HG03108 (cell line): ENCODE measurements around the gene SEC61B.

Source experiments
- ATAC-seq: cut with Tn5 transposase; IDR thresholded peaks from one replicate; pipeline ENCODE4 v1.9.1; 2021; ENCODE audit warnings: moderate library complexity; ENCODE audit not compliant: unreplicated experiment

SEC61B gene

GRCh38 chr9:99221621-99222415, at the start of gene SEC61B, which contains the start of gene ALG2:
Gene SEC61B, plus strand, starts transcription at chr9:99222282. Its CDS starts 82 bp downstream, at chr9:99222364.
Gene ALG2, minus strand, starts transcription at chr9:99221942. Its CDS starts 48 bp downstream, at chr9:99221894.
- ATAC-seq = peak; percentile 93

DNA sequence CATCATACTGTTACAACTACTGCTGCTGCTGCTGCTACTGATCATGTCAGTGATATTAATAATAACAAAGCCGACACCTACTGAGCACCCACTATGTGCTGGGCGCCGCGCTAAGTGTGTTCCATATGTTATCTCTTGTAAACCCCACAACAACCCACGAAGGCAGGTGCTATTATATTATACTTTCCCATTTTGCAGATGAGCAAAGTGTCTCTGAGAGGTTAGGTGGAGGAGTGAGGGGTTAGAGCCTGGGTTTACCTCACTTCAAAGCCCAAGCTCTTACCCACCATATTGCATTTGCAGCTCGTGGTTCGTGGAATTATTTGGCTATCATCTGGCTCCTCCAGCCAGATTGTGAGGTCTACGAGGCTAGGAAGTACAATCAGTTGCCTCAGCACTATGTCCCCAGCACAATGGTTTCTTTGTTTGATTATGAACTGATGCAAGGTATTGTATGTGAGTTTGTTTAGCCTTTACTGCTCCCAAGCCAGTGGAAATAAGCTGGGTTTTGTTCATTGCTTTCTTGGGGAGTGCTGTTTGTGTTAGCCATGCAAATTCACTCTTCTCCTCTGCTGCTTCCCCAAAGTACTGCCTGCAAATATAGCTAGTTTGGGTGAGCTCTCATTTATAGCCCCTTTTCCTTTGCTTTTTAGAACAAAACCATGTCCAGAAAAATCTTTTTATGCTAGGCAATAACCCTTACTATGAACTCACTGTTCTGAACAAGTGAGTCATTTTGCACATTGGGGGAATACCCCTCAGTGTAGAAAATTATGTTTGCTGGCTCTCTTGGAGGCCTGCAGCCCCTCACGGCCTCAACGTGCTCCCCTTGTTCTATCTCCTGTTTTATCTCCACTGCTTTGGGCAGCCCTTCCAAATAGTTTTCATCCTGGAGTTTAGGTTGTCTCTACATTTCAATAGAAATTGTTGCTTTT, 48.2 kb upstream of the SEC61B start:
- ATAC-seq = no peak

DNA sequence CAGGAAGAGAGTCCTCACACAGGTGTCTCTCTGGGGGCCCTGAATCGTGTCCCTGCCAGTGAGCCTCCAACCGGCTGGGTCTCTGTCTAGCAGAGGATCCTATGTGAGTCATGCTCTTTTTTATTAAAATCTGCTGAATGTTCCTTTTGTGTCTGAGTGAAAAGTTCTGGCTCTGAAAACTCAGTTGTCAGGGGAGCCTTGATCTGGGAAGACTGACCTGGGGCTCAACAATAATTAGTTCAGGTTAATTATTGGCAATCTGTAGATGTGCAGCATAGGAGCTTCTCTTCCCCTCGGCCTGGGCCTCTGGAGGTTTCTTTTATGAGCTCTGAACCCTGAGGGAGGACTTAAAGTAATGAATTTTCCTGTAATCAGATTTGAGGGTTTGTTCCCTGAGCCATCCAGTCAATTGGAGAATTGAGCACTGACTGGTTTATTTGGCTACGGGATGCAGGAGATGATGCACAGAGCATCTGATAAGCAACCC, 45.5 kb upstream of the SEC61B start:
- no peak for ATAC-seq

GRCh38 chr9:99177576-99178366, 44.3 kb upstream of the SEC61B start:
- no peak for ATAC-seq

GRCh38 chr9:99178912-99179872, 42.9 kb upstream of the SEC61B start:
- no peak for ATAC-seq

GRCh38 chr9:99180199-99180598, 41.9 kb upstream of the SEC61B start:
- peak; percentile 30 for ATAC-seq

GRCh38 chr9:99180662-99181061, 41.4 kb upstream of the SEC61B start:
- ATAC-seq = no peak

GRCh38 chr9:99181206-99181605, 40.9 kb upstream of the SEC61B start:
- ATAC-seq = no peak

DNA sequence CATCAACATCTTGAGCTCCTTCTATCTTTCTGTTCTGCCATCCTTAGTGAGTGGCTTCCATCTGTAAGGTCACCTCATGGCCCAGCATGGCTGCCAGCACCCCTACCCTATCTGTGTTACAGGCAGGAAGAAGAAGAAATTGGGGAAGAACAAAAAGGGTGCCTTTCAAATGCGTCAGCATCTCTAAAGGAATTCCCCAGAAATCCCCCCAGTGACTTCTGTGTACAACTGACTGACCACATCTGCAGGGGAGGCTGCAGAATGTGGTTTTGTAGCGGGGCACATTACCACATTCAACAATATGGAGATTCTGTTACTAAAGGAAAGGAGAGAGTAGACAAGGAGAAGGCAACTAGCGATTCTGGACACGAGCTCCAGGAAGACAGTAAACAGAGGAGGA, 40.5 kb upstream of the SEC61B start:
- ATAC-seq = no peak

DNA sequence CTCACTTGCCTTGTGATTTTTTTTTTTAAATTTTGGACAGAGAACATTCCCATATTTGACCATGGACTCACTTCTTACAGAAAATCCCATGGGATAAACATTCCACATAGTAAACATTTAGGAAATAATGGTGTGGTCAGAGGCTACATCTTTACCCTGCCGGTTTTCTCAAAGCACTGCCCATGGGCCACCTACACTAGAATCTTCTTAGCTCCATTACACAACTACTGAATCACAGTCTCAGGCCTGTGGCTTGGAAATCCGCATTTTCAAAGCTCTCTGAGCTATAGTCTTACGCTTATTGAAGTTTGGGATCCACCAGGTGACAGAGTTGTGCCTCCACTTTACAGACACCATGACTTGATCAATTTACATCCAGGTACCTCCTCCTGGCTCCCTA, 39.7 kb upstream of the SEC61B start:
- ATAC-seq = no peak

DNA sequence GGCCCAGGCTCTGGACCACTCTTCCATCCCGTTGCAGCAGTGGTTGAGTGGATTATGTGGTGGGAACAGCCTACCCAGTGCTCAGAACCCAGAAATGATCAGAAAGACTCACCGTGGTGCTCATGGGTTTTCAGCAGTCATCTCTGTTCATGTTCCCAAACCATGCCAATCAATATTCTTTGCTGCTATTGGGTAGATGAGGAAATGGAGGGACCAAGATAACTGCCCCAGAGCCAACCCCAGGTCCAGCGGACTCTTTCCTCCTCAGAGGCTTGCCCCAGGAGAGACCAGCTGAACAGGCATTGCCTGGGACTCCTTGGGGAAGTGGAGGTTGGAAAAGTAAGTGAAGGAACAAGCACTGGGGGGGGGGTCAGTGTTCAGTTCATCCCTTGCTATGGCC, 38.5 kb upstream of the SEC61B start:
- no peak for ATAC-seq

DNA sequence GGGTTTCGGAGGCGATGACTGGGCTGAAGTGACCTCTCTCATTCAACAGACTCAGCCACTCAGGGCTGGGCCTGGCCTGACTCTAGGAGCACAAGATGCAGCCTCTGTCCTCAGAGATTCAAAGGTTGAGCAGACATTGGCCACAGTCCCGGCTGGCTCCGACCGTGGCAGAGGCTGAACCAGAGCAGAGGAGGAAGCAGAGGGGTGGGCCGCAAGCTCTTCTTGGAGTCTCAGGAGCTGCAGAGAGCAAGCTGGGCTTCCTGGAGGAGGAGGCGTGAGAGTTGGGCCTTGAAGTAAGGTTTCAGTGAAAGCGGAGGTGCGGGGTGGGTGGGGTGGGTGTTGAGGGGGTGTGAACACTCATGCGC, 38.0 kb upstream of the SEC61B start:
- ATAC-seq = no peak

DNA sequence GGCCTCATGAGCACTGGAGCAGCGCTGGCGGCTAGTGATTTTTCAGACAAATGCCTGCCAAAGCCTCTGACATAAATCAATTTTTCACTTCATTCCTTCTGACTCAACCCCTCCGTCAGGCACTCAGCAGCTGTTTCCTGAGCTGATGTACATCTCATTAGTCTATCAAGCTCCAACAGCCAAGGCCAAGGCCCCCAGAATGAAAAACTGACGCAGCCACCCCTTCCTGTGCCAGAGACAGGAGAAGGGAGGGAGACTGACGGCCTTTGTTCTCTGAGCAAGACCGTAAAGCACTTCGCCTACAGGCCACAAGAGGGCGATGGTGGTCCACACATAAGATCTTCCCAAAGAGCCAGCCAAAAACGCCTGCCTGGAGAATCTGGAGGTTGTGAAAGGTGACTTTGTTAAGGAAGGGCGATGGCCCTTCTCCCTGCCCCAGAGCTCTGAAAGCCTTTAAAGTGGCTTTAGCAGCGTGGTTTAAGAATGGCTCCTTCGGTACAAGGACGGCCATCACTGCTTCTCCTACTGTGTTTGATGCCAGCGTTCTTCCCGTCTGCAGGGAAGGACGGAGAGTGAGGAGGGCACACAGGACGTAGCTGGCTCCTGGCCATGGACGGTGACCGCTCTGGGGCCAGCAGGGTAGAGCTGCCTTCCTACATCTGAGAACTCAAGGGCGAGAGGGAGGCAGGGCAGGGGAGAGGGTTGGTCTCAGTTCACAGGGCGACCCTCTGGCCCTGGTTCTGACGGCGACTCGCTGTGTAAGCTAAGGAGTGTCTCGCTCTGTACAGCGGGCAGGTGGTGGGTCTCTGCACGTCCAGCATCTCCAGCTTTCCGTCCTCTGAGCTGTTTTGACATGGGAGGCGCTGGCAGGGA, 37.4 kb upstream of the SEC61B start:
- ATAC-seq = peak; percentile 37

DNA sequence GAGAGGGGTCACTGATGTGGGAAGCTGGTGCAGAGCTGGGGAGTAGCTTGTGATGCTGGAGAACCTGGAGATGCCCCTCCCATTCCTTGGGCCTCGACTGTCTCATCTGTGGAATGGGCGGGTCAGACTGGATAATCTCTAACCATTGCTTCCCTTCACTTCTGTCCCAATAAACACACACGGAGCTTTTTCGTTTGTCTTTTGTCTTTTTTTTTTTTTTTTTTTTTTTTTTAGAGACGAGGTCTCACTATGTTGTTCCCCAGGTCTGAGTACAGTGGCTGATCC, 36.8 kb upstream of the SEC61B start:
- ATAC-seq = no peak

DNA sequence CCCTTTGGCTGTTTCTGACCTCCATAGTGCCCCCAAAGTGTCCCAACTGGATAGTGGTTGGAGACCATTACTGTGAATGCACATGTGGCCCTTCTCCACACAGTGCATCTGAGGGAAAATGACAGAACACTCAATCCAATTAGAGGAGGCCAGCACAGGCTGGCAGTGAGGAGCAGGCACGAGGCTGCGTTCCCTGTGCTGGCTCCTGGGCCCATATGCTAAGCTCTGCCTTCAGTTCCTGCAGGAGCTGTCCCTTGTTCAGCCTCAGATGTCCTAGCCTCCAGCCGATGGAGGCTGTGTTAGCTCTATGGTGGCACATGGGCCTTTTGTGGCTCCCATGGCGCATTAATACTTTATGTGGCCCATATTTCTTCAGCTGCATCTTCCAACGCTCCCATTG, 36.1 kb upstream of the SEC61B start:
- ATAC-seq = no peak

- ATAC-seq = no peak
Measured at GRCh38 chr9:99187311-99187710, 34.8 kb upstream of the SEC61B start.

DNA sequence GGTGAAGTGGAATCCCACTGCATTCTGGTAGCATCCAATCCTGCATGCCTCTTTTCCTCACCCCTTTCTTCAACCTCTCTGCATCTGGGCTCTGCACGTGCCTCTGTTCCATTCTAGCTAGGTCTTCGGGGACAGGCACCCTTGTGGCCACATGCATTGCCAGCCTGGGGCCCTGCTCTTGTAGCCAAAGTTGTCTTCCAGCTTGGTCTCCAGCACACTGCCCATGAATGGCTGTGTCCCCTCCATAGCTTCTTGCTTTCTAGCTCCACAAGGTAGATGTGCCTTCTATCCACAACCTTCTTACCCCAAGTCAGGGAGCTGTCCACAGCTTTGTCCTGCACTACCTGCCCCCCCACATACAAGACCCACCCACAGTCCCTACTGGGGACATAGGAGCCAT, 32.9 kb upstream of the SEC61B start:
- no peak for ATAC-seq

DNA sequence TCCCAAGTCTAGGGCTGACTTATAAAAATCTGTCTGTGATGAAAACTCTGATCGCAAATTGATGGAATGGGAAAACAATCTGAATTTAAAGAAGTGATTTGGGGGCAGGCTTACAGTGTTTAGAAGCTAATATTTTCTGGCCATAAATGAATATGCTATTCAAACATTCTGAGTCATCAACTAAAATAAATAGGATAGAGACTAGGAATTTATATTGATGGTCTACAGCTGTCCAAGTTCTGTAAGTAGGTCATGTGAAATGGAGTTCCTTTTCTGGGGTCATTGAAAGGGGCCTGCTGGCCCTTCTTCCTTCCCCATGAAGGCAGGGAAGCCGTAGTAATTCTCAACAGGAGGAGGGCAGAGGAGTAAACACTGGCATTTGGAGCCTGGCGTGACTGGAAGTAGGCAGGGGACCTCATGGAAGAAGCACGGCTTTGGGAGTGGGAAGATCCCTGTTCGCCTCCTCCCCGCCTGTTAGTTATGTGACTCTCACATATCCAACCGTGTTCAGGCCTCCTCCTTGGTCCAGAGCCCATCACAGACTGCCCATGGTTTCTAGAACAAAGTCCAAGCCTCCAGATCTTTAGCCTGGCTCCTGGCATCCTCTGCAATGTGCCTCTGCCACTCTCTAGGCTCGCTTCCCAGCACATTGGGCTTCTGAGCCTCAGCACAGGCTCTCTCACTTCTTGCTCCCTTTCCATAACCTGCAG, 32.0 kb upstream of the SEC61B start:
- ATAC-seq = no peak
